CD4-positive, alpha-beta T cell treated with Interleukin-1 beta for 1 hour (primary cell): ENCODE results near the gene RRM2.

Experiments used
- DNase-seq, 2 donors: peaks; one replicate each; pipeline ENCODE4 v3.0.0-alpha.2; 2020 to 2022

The RRM2 gene

GRCh38 chr2:10159086-10159485 is 36.5 kb downstream of the RRM2 start:
- DNase-seq, result no peak

- no peak for DNase-seq
These were observed 37.1 kb downstream of the RRM2 start for GRCh38 chr2:10159581-10160131.

GRCh38 chr2:10160203-10160955 is 37.8 kb downstream of the RRM2 start:
- no peak for DNase-seq

GRCh38 chr2:10161206-10161931 is 38.8 kb downstream of the RRM2 start:
- DNase-seq, result no peak

GRCh38 chr2:10161961-10162441 is 39.5 kb downstream of the RRM2 start:
- no peak for DNase-seq

GRCh38 chr2:10162586-10163497 is 40.3 kb downstream of the RRM2 start:
- no peak for DNase-seq

GRCh38 chr2:10163498-10164486 is 41.3 kb downstream of the RRM2 start:
- no peak for DNase-seq

GRCh38 chr2:10164601-10165000 is 42.1 kb downstream of the RRM2 start:
- DNase-seq, result no peak

GRCh38 chr2:10165282-10165681 is 42.7 kb downstream of the RRM2 start:
- DNase-seq, result no peak

- no peak for DNase-seq
These were observed 43.5 kb downstream of the RRM2 start for GRCh38 chr2:10165861-10166675.

GRCh38 chr2:10166676-10167292 is 44.2 kb downstream of the RRM2 start:
- no peak for DNase-seq

GRCh38 chr2:10167316-10167715 is 44.8 kb downstream of the RRM2 start:
- no peak for DNase-seq

GRCh38 chr2:10168221-10168620 is 45.7 kb downstream of the RRM2 start:
- DNase-seq, result no peak

- no peak for DNase-seq
These were observed 46.6 kb downstream of the RRM2 start for GRCh38 chr2:10169053-10169578.

GRCh38 chr2:10169581-10169980 is 47.0 kb downstream of the RRM2 start:
- DNase-seq, result no peak

- DNase-seq, result no peak
These were observed 47.7 kb downstream of the RRM2 start for GRCh38 chr2:10170256-10170655.

GRCh38 chr2:10171006-10171800 is 48.7 kb downstream of the RRM2 start:
- DNase-seq, result no peak

GRCh38 chr2:10172033-10172871 is 49.7 kb downstream of the RRM2 start:
- no peak for DNase-seq
